ENCODE data around the gene RAB8B.

Gene RAB8B

GRCh38 chr15:63218100-63218808 is 28.8 kb downstream of the RAB8B start:
- H3K4me3 ChIP-seq (ENCODE audit: low read length), result no peak overlapping the region
- peak; percentile 74 for DNase-seq (ENCODE audit: low read depth)
- no peak for TF ChIP-seq CTCF (conservative IDR thresholded peaks at IDR 0.05; ENCODE audit: low read length)

- TF ChIP-seq CTCF (conservative IDR thresholded peaks at IDR 0.05; ENCODE audit: low read length), result no peak
- no peak for DNase-seq (ENCODE audit: low read depth)
- H3K4me3 ChIP-seq (ENCODE audit: low read length), result no peak overlapping the region
Observed at GRCh38 chr15:63219196-63219710, 29.8 kb downstream of the RAB8B start.

- no peak overlapping the region for H3K4me3 ChIP-seq (ENCODE audit: low read length)
- TF ChIP-seq CTCF (conservative IDR thresholded peaks at IDR 0.05; ENCODE audit: low read length), result no peak
- no peak for DNase-seq (ENCODE audit: low read depth)
Observed at GRCh38 chr15:63221346-63221745, 31.9 kb downstream of the RAB8B start.

GRCh38 chr15:63223463-63223862 is 34.1 kb downstream of the RAB8B start:
- no peak for TF ChIP-seq CTCF (conservative IDR thresholded peaks at IDR 0.05; ENCODE audit: low read length)
- H3K4me3 ChIP-seq (ENCODE audit: low read length), result no peak overlapping the region
- no peak for DNase-seq (ENCODE audit: low read depth)

- no peak for DNase-seq (ENCODE audit: low read depth)
- no peak for TF ChIP-seq CTCF (conservative IDR thresholded peaks at IDR 0.05; ENCODE audit: low read length)
- no peak overlapping the region for H3K4me3 ChIP-seq (ENCODE audit: low read length)
Observed at GRCh38 chr15:63225381-63225780, 36.0 kb downstream of the RAB8B start.

- no peak for DNase-seq (ENCODE audit: low read depth)
- TF ChIP-seq CTCF (conservative IDR thresholded peaks at IDR 0.05; ENCODE audit: low read length), result no peak
- no peak overlapping the region for H3K4me3 ChIP-seq (ENCODE audit: low read length)
Observed at GRCh38 chr15:63226155-63226883, 36.9 kb downstream of the RAB8B start.

- no peak overlapping the region for H3K4me3 ChIP-seq (ENCODE audit: low read length)
- no peak for DNase-seq (ENCODE audit: low read depth)
- no peak for TF ChIP-seq CTCF (conservative IDR thresholded peaks at IDR 0.05; ENCODE audit: low read length)
Observed at GRCh38 chr15:63226966-63227401, 37.6 kb downstream of the RAB8B start.

Measured in AG10803 (cell line).